GM10248 (cell line): ENCODE measurements around the gene ZNF770.
"Not testable (repeated sequence)": the region's sequence is repeated elsewhere in the genome, so short reads cannot be mapped to it uniquely, and the experiment has no call there.

Experiments
- CTCF ChIA-PET: fragments of 300-600 bp; sonication (Branson Sonifier 250); formaldehyde crosslinking; extraction: SDS; loops from one replicate; lab custom pipeline; 2021; ENCODE audit warnings: antibody characterized with exemption; lab: Yijun Ruan, JAX
- POLR2A ChIA-PET: fragments of 350-650 bp; sonication (Branson Sonifier 250); formaldehyde crosslinking; extraction: SDS; loops from one replicate; lab custom pipeline; 2020; ENCODE audit warnings: antibody characterized with exemption; lab: Yijun Ruan, JAX
- DNase-seq: peaks from one replicate; pipeline ENCODE4 v3.0.0; 2012; ENCODE audit errors: extremely low spot score
- TF ChIP-seq, protein P1 (sequence below): IDR thresholded peaks from 2 replicates; pipeline ENCODE4 v1.5.1; 2012; ENCODE audit warnings: mild to moderate bottlenecking, low read depth; ENCODE audit errors: extremely low read depth, missing control alignments, control extremely low read depth

Gene ZNF770

DNA sequence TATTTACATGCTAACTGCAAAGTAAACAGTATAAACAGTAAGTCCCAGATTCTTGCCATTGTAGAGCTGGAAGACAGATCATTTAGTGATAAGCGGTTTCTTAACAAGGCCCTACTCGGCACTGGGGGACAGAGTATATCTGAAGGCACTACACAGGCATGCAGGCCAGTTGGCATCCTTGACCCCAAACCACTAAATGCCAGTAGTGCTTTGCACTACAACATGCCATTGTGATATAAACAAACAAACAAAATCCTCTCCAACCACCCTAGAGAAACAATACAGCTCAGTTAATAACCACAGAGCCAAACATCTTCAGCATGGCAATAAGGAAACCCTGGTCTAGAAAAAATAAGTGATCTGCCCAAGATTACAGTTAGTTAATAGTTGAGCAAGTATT, 23.8 kb downstream of the ZNF770 start:
- POLR2A ChIA-PET, result no interaction called here

DNA sequence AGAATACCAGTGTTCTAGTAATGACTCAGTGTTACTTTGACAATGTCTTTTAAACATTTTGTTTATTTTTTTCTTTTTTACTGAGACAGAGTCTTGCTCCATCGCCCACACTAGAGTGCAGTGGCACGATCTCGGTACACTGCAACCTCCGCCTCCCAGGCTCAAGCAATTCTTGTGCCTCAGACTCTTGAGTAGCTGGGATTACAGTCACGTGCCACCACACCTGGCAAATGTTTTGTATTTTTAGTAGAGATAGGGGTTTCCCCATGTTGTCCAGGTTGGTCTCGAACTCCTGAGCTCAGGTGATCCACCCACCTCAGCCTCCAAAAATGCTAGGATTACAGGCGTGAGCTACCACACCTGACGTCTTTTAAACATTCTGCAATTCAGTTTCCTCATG, 34.2 kb downstream of the ZNF770 start:
- TF ChIP-seq, protein P1, sequence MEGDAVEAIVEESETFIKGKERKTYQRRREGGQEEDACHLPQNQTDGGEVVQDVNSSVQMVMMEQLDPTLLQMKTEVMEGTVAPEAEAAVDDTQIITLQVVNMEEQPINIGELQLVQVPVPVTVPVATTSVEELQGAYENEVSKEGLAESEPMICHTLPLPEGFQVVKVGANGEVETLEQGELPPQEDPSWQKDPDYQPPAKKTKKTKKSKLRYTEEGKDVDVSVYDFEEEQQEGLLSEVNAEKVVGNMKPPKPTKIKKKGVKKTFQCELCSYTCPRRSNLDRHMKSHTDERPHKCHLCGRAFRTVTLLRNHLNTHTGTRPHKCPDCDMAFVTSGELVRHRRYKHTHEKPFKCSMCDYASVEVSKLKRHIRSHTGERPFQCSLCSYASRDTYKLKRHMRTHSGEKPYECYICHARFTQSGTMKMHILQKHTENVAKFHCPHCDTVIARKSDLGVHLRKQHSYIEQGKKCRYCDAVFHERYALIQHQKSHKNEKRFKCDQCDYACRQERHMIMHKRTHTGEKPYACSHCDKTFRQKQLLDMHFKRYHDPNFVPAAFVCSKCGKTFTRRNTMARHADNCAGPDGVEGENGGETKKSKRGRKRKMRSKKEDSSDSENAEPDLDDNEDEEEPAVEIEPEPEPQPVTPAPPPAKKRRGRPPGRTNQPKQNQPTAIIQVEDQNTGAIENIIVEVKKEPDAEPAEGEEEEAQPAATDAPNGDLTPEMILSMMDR, result no peak
- CTCF ChIA-PET, result interaction anchor here (1.5 to 3.1 kb wide), 4 partner anchors 9 to 17 kb away, joined by 4 to 9 read pairs (median 8); partner anchors contain the start of gene AQR
- POLR2A ChIA-PET, result interaction anchor here (0.9 kb wide), 1 partner anchor 16 kb away, joined by 5 read pairs; the partner anchor contains the start of gene AQR
- no peak for DNase-seq

More for the DNA sequence above, 23.8 kb downstream of the ZNF770 start:
- TF ChIP-seq, protein P1, result no peak
- no peak for DNase-seq
- CTCF ChIA-PET, result interaction anchor here (1.2 to 1.8 kb wide), 2 partner anchors 9 to 16 kb away, joined by 3 to 5 read pairs; no protein-coding TSS in a partner anchor

DNA sequence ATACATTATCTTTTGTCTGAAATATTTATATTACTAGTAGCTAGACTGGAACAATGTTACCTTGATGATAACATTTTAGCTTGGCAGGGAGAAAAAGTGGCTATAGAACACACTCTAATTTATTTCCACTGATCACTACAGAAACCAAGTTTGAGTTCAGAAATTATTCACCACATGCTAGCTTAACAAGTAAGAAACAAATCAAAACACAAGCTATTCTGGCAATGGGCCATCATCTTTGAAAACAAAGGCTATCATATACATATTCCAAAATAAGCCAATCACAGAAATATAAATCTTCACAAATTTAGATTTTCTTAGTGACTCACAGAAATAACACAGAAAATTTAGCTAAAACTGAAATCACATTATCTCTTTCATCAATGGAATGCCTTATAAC, 35.6 kb downstream of the ZNF770 start:
- ChIA-PET POLR2A (interaction anchor here (0.6 kb wide), 1 partner anchor 17 kb away, joined by 4 read pairs; the partner anchor contains the start of gene AQR), CTCF (interaction anchor here (0.7 to 3.1 kb wide), 4 partner anchors 11 to 34 kb away, joined by 3 to 9 read pairs (median 5); partner anchors contain the start of gene AQR)
- no peak for DNase-seq
- TF ChIP-seq, protein P1, result no peak

DNA sequence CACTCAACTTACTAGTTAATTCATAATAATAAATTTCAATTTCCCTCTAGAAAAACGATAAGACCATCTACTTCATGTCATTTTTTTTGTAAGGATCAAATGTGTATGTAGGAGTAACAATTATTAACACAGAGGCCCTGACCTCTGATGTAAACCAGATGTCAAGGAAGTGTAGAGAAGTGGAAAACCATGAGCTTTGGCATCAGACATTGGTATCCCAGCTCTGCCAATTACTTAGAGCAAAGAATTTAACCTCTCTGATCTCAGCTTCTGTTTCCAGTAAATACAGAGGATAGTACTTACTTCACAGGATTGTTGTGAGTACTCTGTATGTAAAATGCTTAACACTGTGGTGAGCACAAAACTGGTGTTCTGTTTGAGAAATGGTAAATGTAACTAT, 36.1 kb downstream of the ZNF770 start:
- DNase-seq, result no peak
- CTCF ChIA-PET, result interaction anchor here (0.7 to 3.1 kb wide), 4 partner anchors 10 to 34 kb away, joined by 3 to 9 read pairs (median 5); partner anchors contain the start of gene AQR
- POLR2A ChIA-PET, result interaction anchor here (0.6 kb wide), 1 partner anchor 18 kb away, joined by 4 read pairs; the partner anchor contains the start of gene AQR
- TF ChIP-seq, protein P1, result no peak

DNA sequence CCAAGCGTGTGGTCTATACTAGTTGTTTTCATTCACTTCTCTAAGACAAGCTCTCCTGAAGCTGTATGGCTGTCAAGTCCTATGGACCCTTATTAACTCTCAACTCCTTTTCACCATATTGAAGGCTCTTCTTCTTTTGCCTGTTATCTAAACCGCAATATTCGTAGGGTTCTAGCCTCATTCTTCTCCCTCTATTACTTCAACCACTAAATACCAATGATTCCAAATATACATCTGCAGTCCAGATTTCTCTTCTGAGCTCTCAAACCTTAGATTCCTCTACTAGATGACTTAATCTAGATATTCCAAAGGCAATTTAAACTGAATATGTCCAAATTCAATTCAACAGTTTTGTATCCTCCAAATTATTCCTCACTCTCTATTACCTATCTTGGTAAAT, 43.2 kb downstream of the ZNF770 start:
- POLR2A ChIA-PET, result no interaction called here
- CTCF ChIA-PET, result interaction anchor here (0.7 to 2.3 kb wide), 7 partner anchors 9 to 33 kb away, joined by 3 to 8 read pairs (median 3); partner anchors contain the start of gene AQR
- no peak for DNase-seq
- TF ChIP-seq, protein P1, result no peak

DNA sequence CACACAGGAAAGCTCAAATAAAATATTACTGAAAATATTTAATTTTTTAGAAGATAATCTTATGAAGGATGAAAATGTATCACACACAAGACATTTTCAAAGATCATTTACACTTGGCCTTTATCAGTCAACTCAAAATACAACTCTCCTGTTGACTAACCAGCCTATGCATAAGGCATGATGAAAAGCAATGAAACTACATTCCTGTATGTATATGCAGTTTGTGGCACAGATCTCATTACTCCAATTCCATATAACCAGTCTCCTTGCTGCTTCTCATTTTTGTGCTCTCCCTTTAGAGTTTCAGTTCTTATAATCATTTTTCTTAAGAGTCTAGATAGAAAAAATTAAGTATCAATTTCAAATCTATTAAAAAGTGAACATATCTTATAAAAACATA, 44.4 kb downstream of the ZNF770 start:
- no peak for DNase-seq
- POLR2A ChIA-PET, result no interaction called here
- TF ChIP-seq, protein P1, result no peak
- CTCF ChIA-PET, result interaction anchor here (1.0 to 2.3 kb wide), 2 partner anchors 11 to 26 kb away, joined by 3 to 8 read pairs; partner anchors contain the start of gene AQR

DNA sequence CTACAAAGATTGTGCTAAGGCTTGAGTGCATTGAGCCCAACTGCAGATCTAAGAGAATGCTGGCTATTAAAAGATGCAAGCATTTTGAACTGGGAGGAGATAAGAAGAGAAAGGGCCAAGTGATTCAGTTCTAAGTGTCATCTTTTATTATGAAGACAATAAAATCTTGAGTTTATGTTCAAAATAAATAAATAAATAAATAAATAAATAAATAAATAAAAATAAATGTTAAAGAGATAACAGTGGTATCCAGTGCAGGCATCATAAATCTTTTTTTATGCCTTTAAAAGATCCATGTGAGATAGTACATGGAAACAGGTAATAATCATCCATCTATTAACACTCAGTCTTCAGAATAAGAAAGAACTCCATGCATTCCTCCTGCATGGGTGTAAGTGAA, 44.8 kb downstream of the ZNF770 start:
- DNase-seq, POLR2A ChIA-PET: not testable (repeated sequence)
- CTCF ChIA-PET, result interaction anchor here (1.0 kb wide), 1 partner anchor 27 kb away, joined by 3 read pairs; the partner anchor contains the start of gene AQR
